Measurements from ENCODE around the gene NDUFS4. TPM values are rescaled to one million over a fixed set of nuclear protein-coding genes. Genes with fewer than 3 reads are reported as not detected.

NDUFS4 gene
- polyA plus RNA-seq, 1 of the 3 experiments (the other 2 are of a cell fraction) = 104 TPM

GRCh38 chr5:53713978-53714666 lies 153.7 kb downstream of the NDUFS4 start:
- Histone ChIP-seq H4K20me1 (ENCODE audit: insufficient read depth) (no peaks in the 10 kb centered on the region), H3K9me2 (no peaks in the 10 kb centered on the region), H3K27me3 (ENCODE audit: insufficient read depth) (no peaks in the 10 kb centered on the region), H3F3A (replicated peaks; ENCODE audit: insufficient read depth) (no peaks in the 10 kb centered on the region), H3K4me3 (ENCODE audit: low read depth in 2 of 2, low read length in 1 of 2) (no peak overlapping the region), H2AFZ (ENCODE audit: low read depth) (no peak overlapping the region), H3K9ac (no peak overlapping the region), H3K79me2 (ENCODE audit: insufficient read depth) (no peaks in the 10 kb centered on the region), H3K36me3 (replicated peaks in 1 of 2; ENCODE audit: control insufficient read depth in 1 of 2, insufficient read depth in 2 of 2, low read length in 1 of 2) (no peaks in the 10 kb centered on the region), H3K4me1 (ENCODE audit: control insufficient read depth in 1 of 2, insufficient read depth in 2 of 2, low read depth in 1 of 2, low read length in 1 of 2) (no peaks in the 10 kb centered on the region), H3K9me3 (no peaks in the 10 kb centered on the region), H3K27ac (ENCODE audit: low read depth in 2 of 2, low read length in 1 of 2) (no peak overlapping the region; a peak in 1 of 4 replicates), H3K4me2 (no peak overlapping the region)
- no peak for DNase-seq
- ChIA-PET CTCF (no interaction called here), POLR2A (no interaction called here)
- TF ChIP-seq USF2 (IDR thresholded peaks at IDR 0.05; ENCODE audit: borderline replicate concordance, low read depth, low read length) = no peak
- TF ChIP-seq TCF12 (IDR thresholded peaks at IDR 0.05) = 0 out of 2 replicates have a peak, but pooled peaks have one; percentile 3
- WGBS (ENCODE audit: low lambda C conversion rate) = 17% methylated on average over 3 of the region's 3 CpGs

GRCh38 chr5:53714667-53715010 lies 154.2 kb downstream of the NDUFS4 start:
- H2AFZ ChIP-seq (ENCODE audit: low read depth) = no peak overlapping the region
- no peaks in the 10 kb centered on the region for H3K79me2 ChIP-seq (ENCODE audit: insufficient read depth)
- H4K20me1 ChIP-seq (ENCODE audit: insufficient read depth) = no peaks in the 10 kb centered on the region
- H3K27ac ChIP-seq (ENCODE audit: low read depth in 2 of 2, low read length in 1 of 2) = no peak overlapping the region
- no peaks in the 10 kb centered on the region for H3K9me2 ChIP-seq
- H3K36me3 ChIP-seq (replicated peaks in 1 of 2; ENCODE audit: control insufficient read depth in 1 of 2, insufficient read depth in 2 of 2, low read length in 1 of 2) = no peaks in the 10 kb centered on the region
- no peaks in the 10 kb centered on the region for H3K4me1 ChIP-seq (ENCODE audit: control insufficient read depth in 1 of 2, insufficient read depth in 2 of 2, low read depth in 1 of 2, low read length in 1 of 2)
- no peak overlapping the region for H3K4me3 ChIP-seq (ENCODE audit: low read depth in 2 of 2, low read length in 1 of 2)
- no peaks in the 10 kb centered on the region for H3F3A ChIP-seq (replicated peaks; ENCODE audit: insufficient read depth)
- no peaks in the 10 kb centered on the region for H3K27me3 ChIP-seq (ENCODE audit: insufficient read depth)
- peak; percentile 59; the same call in 1 of the 2 replicates for TF ChIP-seq PBX3 (IDR thresholded peaks at IDR 0.05)
- no peak for TF ChIP-seq FOSL2 (IDR thresholded peaks at IDR 0.05; ENCODE audit: borderline replicate concordance, low read depth)
- TF ChIP-seq TCF12 (IDR thresholded peaks at IDR 0.05) = peak; percentile 14; the same call in 1 of the 2 replicates
- no peaks in the 10 kb centered on the region for H3K9me3 ChIP-seq
- DNase-seq = no peak
- H3K4me2 ChIP-seq = no peak overlapping the region
- CTCF ChIA-PET = no interaction called here
- no peak overlapping the region for H3K9ac ChIP-seq
- POLR2A ChIA-PET = no interaction called here

GRCh38 chr5:53726121-53726520 lies 165.7 kb downstream of the NDUFS4 start:
- Histone ChIP-seq H3K4me1 (ENCODE audit: control insufficient read depth in 1 of 2, insufficient read depth in 2 of 2, low read depth in 1 of 2, low read length in 1 of 2) (no peaks in the 10 kb centered on the region), H3K79me2 (ENCODE audit: insufficient read depth) (no peaks in the 10 kb centered on the region), H3K9ac (no peak overlapping the region), H3K4me3 (ENCODE audit: low read depth in 2 of 2, low read length in 1 of 2) (no peak overlapping the region), H3K27ac (ENCODE audit: low read depth in 2 of 2, low read length in 1 of 2) (no peak overlapping the region), H3K27me3 (ENCODE audit: insufficient read depth) (no peaks in the 10 kb centered on the region), H3K9me3 (no peaks in the 10 kb centered on the region), H3K9me2 (no peaks in the 10 kb centered on the region), H2AFZ (ENCODE audit: low read depth) (no peak overlapping the region), H3K36me3 (replicated peaks in 1 of 2; ENCODE audit: control insufficient read depth in 1 of 2, insufficient read depth in 2 of 2, low read length in 1 of 2) (no peaks in the 10 kb centered on the region), H3K4me2 (no peak overlapping the region), H4K20me1 (ENCODE audit: insufficient read depth) (no peaks in the 10 kb centered on the region), H3F3A (replicated peaks; ENCODE audit: insufficient read depth) (no peaks in the 10 kb centered on the region)
- ChIA-PET POLR2A (no interaction called here), CTCF (no interaction called here)
- 36% methylated on average over 3 of the region's 3 CpGs for WGBS (ENCODE audit: low lambda C conversion rate)
- DNase-seq = no peak
- TF ChIP-seq FOSL2 (IDR thresholded peaks at IDR 0.05; ENCODE audit: borderline replicate concordance, low read depth) = no peak
- no peak for TF ChIP-seq POLR2AphosphoS5 (IDR thresholded peaks at IDR 0.05; ENCODE audit: low read depth, low read length)
- TF ChIP-seq FOXJ3 (CRISPR knock-in tag; IDR thresholded peaks at IDR 0.05) = no peak
- no peak for TF ChIP-seq RCOR1 (IDR thresholded peaks at IDR 0.05; ENCODE audit: low read length)
- no peak for TF ChIP-seq RAD21 (IDR thresholded peaks at IDR 0.05; ENCODE audit: low read length)
- TF ChIP-seq TEAD4 (IDR thresholded peaks at IDR 0.05; ENCODE audit: borderline replicate concordance, insufficient read depth) = no peak
- TF ChIP-seq FOXM1 (IDR thresholded peaks at IDR 0.05; ENCODE audit: low read depth) = no peak
